ENCODE measurements around the gene ZNF784.

ZNF784 gene

GRCh38 chr19:55643003-55643886 is 18.9 kb upstream of the ZNF784 start, which contains the start of gene ZNF581:
TSS of gene ZNF581 (plus strand) at chr19:55643649. CDS start at chr19:55644572, 923 bp downstream.
- DNase-seq, result no peak

GRCh38 chr19:55642153-55643002 is 18.0 kb upstream of the ZNF784 start:
- DNase-seq, result no peak

- no peak for DNase-seq
These were observed 17.2 kb upstream of the ZNF784 start for GRCh38 chr19:55641426-55642152.

- no peak for DNase-seq
These were observed 16.4 kb upstream of the ZNF784 start, which contains the start of gene ZNF580 for GRCh38 chr19:55640577-55641425. TSS of gene ZNF580 (plus strand) at chr19:55641002. CDS start at chr19:55642509, 1,507 bp downstream.

GRCh38 chr19:55640043-55640576 is 15.7 kb upstream of the ZNF784 start:
- no peak for DNase-seq

GRCh38 chr19:55638864-55639359 is 14.5 kb upstream of the ZNF784 start:
- no peak for DNase-seq

GRCh38 chr19:55637534-55637933 is 13.2 kb upstream of the ZNF784 start:
- no peak for DNase-seq

- no peak for DNase-seq
These were observed 12.4 kb upstream of the ZNF784 start for GRCh38 chr19:55636723-55637122.

- no peak for DNase-seq
These were observed 11.6 kb upstream of the ZNF784 start for GRCh38 chr19:55635856-55636440.

- no peak for DNase-seq
These were observed 11.0 kb upstream of the ZNF784 start for GRCh38 chr19:55635334-55635717.

- DNase-seq, result no peak
These were observed 9.5 kb upstream of the ZNF784 start for GRCh38 chr19:55633861-55634260.

- peak; percentile 83 for DNase-seq
These were observed 8.1 kb upstream of the ZNF784 start for GRCh38 chr19:55632463-55632834.

- no peak for DNase-seq
These were observed 2.0 kb upstream of the ZNF784 start for GRCh38 chr19:55626350-55626749.

GRCh38 chr19:55625004-55625326 is 599 bp upstream of the ZNF784 start:
- DNase-seq, result no peak

- DNase-seq, result no peak
These were observed 805 bp downstream of the ZNF784 start for GRCh38 chr19:55623561-55623960.

- DNase-seq, result no peak
These were observed 1.2 kb downstream of the ZNF784 start for GRCh38 chr19:55623130-55623529.

- DNase-seq, result no peak
These were observed 2.0 kb downstream of the ZNF784 start for GRCh38 chr19:55622242-55622969.

GRCh38 chr19:55621673-55622231 is 2.6 kb downstream of the ZNF784 start:
- no peak for DNase-seq

GRCh38 chr19:55621205-55621672 is 3.1 kb downstream of the ZNF784 start:
- no peak for DNase-seq

Measured in NCI-H1436 treated with DMSO at 0.1 percent for 48 hours (cell line).